ENCODE measurements around the gene KCNJ9. TPM values are rescaled to one million over a fixed set of nuclear protein-coding genes. Genes with fewer than 3 reads are reported as not detected.

The KCNJ9 gene
- total and polyA plus RNA-seq, 2 donors (not counting 3 experiments of a cell fraction or from before 2014, with no cell fraction given): not detected

GRCh38 chr1:160139840-160140239 lies 58.5 kb downstream of the KCNJ9 start:
- Histone ChIP-seq H3K27ac (ENCODE audit: insufficient read depth, low read depth, low read length) (no peak overlapping the region), H2AFZ (ENCODE audit: low read depth, low read length) (no peak overlapping the region), H3K9ac (replicated peaks; ENCODE audit: extremely low read depth, insufficient read depth, low read length) (no peak overlapping the region), H3K79me2 (ENCODE audit: control insufficient read depth, insufficient read depth, low read length) (no peaks in the 10 kb centered on the region), H3K4me2 (ENCODE audit: insufficient read depth, low read length) (no peak overlapping the region), H3K4me3 (replicated peaks in 1 of 3; ENCODE audit: insufficient read depth in 1 of 3, low read depth in 1 of 3, low read length in 3 of 3) (no peak overlapping the region), H3K9me3 (replicated peaks; ENCODE audit: control insufficient read depth, insufficient read depth, low read length) (no peaks in the 10 kb centered on the region), H4K20me1 (replicated peaks; ENCODE audit: control insufficient read depth, extremely low read depth, insufficient read depth, low read length) (no peaks in the 10 kb centered on the region), H3K4me1 (ENCODE audit: control insufficient read depth, extremely low read depth, insufficient read depth, low read length) (no peaks in the 10 kb centered on the region), H3K36me3 (ENCODE audit: control insufficient read depth in 2 of 2, extremely low read depth in 1 of 2, insufficient read depth in 2 of 2, low read length in 2 of 2) (no peaks in the 10 kb centered on the region), H3K27me3 (ENCODE audit: control insufficient read depth in 2 of 2, insufficient read depth in 2 of 2, low read length in 2 of 2) (peaks cover 0 to 4% of the 10 kb centered on the region in 2 experiments), H3K9me1 (replicated peaks; ENCODE audit: control insufficient read depth, extremely low read depth, insufficient read depth, low read length) (no peaks in the 10 kb centered on the region)
- intact Hi-C loops (cut with micrococcal nuclease) (no loop called here), dilution Hi-C loops (cut with MboI; ENCODE audit: extremely low pct_ligation_motif_present, low sequenced_read_pairs) (no loop called here)
- BruUV-seq (replicated peaks): no TSS peak
- TF ChIP-seq, protein P1, sequence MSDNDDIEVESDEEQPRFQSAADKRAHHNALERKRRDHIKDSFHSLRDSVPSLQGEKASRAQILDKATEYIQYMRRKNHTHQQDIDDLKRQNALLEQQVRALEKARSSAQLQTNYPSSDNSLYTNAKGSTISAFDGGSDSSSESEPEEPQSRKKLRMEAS (IDR thresholded peaks at IDR 0.05; ENCODE audit: insufficient read depth, insufficient read length): no peak
- TF ChIP-seq EZH2 (IDR thresholded peaks at IDR 0.05; ENCODE audit: borderline replicate concordance, low read depth, low read length, severe bottlenecking) (no peak), FOS (IDR thresholded peaks at IDR 0.05; ENCODE audit: borderline replicate concordance, insufficient read depth, low read length) (no peak), CTCF (IDR thresholded peaks at IDR 0.05; ENCODE audit: extremely low read depth in 1 of 2, insufficient read depth in 1 of 2, low read depth in 1 of 2, low read length in 2 of 2) (no peak), POLR2A (IDR thresholded peaks at IDR 0.05; ENCODE audit: low read depth, low read length) (no peak), GATA2 (IDR thresholded peaks at IDR 0.05; ENCODE audit: insufficient read depth, insufficient read length, low read depth, low read length) (no peak), MYC (IDR thresholded peaks at IDR 0.05; ENCODE audit: low read depth, low read length) (no peak), JUN (IDR thresholded peaks at IDR 0.05; ENCODE audit: borderline replicate concordance, insufficient read depth, insufficient read length, low read depth) (no peak), POLR2AphosphoS5 (IDR thresholded peaks at IDR 0.05; ENCODE audit: insufficient read depth, low read depth, low read length) (no peak)
- FAIRE-seq (no peak), DNase-seq (ENCODE audit: low read depth, low spot score) (no peak)
- POLR2A ChIA-PET: no interaction called here
- CTCF ChIA-PET: no interaction called here

Other genes starting within 250 kb of the KCNJ9 start
- 0.18 TPM in 1 of 2 replicates, not detected in the other for gene VSIG8, start 218.9 kb upstream of the KCNJ9 start, total RNA-seq
- not detected in 2 replicates for gene VSIG8, start 218.9 kb upstream of the KCNJ9 start, polyA plus RNA-seq
- gene CFAP45, start 181.4 kb upstream of the KCNJ9 start, total RNA-seq: 2.1 and 2.5 TPM in 2 replicates
- 0.13 and 0.25 TPM in 2 replicates for gene CFAP45, start 181.4 kb upstream of the KCNJ9 start, polyA plus RNA-seq
- gene TAGLN2, start 156.0 kb upstream of the KCNJ9 start, total RNA-seq: 646 and 750 TPM in 2 replicates
- 1,279 and 1,305 TPM in 2 replicates for gene TAGLN2, start 156.0 kb upstream of the KCNJ9 start, polyA plus RNA-seq
- gene IGSF9, start 135.9 kb upstream of the KCNJ9 start, total RNA-seq: 0.15 and 0.16 TPM in 2 replicates
- 0.10 and 0.15 TPM in 2 replicates for gene IGSF9, start 135.9 kb upstream of the KCNJ9 start, polyA plus RNA-seq
- gene SLAMF9, start 127.3 kb upstream of the KCNJ9 start, total RNA-seq: not detected in 2 replicates
- not detected in 2 replicates for gene SLAMF9, start 127.3 kb upstream of the KCNJ9 start, polyA plus RNA-seq
- 4.8 and 5.4 TPM in 2 replicates for gene PIGM, start 49.5 kb upstream of the KCNJ9 start, total RNA-seq
- 3.1 and 3.4 TPM in 2 replicates for gene PIGM, start 49.5 kb upstream of the KCNJ9 start, polyA plus RNA-seq
- not detected in 2 replicates for gene KCNJ10, start 11.4 kb upstream of the KCNJ9 start, total RNA-seq
- gene KCNJ10, start 11.4 kb upstream of the KCNJ9 start, polyA plus RNA-seq: not detected in 2 replicates
- 9.5 and 10.2 TPM in 2 replicates for gene IGSF8, start 17.1 kb downstream of the KCNJ9 start, total RNA-seq
- 17.5 and 20.2 TPM in 2 replicates for gene IGSF8, start 17.1 kb downstream of the KCNJ9 start, polyA plus RNA-seq
- gene ATP1A2, start 34.2 kb downstream of the KCNJ9 start, total RNA-seq: not detected in 2 replicates
- gene ATP1A2, start 34.2 kb downstream of the KCNJ9 start, polyA plus RNA-seq: not detected in 2 replicates
- not detected in 2 replicates for gene ATP1A4, start 70.1 kb downstream of the KCNJ9 start, total RNA-seq
- not detected in 2 replicates for gene ATP1A4, start 70.1 kb downstream of the KCNJ9 start, polyA plus RNA-seq
- gene CASQ1, start 109.0 kb downstream of the KCNJ9 start, total RNA-seq: not detected in 2 replicates
- not detected in 2 replicates for gene CASQ1, start 109.0 kb downstream of the KCNJ9 start, polyA plus RNA-seq
- 250 and 270 TPM in 2 replicates for gene PEA15, start 123.8 kb downstream of the KCNJ9 start, total RNA-seq
- 304 and 336 TPM in 2 replicates for gene PEA15, start 123.8 kb downstream of the KCNJ9 start, polyA plus RNA-seq
- gene DCAF8, start 181.0 kb downstream of the KCNJ9 start, total RNA-seq: 99.9 and 106 TPM in 2 replicates
- 85.5 and 87.9 TPM in 2 replicates for gene DCAF8, start 181.0 kb downstream of the KCNJ9 start, polyA plus RNA-seq
- 31.5 and 38.4 TPM in 2 replicates for gene PEX19, start 203.6 kb downstream of the KCNJ9 start, total RNA-seq
- 22.8 and 24.4 TPM in 2 replicates for gene PEX19, start 203.6 kb downstream of the KCNJ9 start, polyA plus RNA-seq